WI38 (cell line): ENCODE results near the gene GP1BB.
A peak's percentile ranks its signal among the peaks of the same experiment; 100 is the strongest.

Experiments
- H3K4me3 ChIP-seq: 2 replicates; pipeline ENCODE4 v1.5.1; 2011; ENCODE audit warnings: low read depth, mild to moderate bottlenecking, control low read depth, low read length
- TF ChIP-seq, protein P1 (sequence below): IDR thresholded peaks from 2 replicates; pipeline ENCODE4 v1.5.1; 2012; ENCODE audit warnings: low read depth, mild to moderate bottlenecking, control low read depth, low read length

GP1BB gene

DNA sequence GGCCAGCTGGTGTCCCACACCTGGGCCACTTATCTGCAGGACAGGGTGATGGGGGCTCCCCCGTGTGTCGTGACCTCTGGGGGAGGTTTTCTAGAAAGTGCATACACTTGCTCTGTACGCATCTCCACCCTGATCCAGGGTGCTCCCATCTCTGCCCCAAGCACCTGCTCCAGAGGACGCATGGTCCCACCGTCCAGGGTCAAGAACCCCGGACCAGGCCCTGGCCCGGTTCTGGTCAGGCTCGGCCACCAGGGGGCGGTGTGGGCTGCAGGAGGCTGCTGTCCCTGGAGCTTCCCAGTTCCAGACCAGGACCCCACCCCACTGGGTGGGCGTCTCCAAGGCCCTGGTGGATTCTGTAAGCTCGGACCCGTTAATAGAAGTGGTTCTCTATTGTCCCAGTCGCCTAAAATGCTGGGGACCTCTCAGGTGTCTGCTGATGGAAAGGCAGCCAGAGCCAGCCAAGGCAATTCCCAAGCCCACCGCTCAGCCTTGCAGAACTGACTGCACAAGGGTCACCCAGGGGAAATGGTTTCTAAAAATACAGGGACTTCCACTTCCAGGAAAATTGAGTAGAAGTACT, 43.7 kb upstream of the GP1BB start:
- TF ChIP-seq, protein P1, sequence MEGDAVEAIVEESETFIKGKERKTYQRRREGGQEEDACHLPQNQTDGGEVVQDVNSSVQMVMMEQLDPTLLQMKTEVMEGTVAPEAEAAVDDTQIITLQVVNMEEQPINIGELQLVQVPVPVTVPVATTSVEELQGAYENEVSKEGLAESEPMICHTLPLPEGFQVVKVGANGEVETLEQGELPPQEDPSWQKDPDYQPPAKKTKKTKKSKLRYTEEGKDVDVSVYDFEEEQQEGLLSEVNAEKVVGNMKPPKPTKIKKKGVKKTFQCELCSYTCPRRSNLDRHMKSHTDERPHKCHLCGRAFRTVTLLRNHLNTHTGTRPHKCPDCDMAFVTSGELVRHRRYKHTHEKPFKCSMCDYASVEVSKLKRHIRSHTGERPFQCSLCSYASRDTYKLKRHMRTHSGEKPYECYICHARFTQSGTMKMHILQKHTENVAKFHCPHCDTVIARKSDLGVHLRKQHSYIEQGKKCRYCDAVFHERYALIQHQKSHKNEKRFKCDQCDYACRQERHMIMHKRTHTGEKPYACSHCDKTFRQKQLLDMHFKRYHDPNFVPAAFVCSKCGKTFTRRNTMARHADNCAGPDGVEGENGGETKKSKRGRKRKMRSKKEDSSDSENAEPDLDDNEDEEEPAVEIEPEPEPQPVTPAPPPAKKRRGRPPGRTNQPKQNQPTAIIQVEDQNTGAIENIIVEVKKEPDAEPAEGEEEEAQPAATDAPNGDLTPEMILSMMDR = peak; percentile 84
- no peak overlapping the region for H3K4me3 ChIP-seq

DNA sequence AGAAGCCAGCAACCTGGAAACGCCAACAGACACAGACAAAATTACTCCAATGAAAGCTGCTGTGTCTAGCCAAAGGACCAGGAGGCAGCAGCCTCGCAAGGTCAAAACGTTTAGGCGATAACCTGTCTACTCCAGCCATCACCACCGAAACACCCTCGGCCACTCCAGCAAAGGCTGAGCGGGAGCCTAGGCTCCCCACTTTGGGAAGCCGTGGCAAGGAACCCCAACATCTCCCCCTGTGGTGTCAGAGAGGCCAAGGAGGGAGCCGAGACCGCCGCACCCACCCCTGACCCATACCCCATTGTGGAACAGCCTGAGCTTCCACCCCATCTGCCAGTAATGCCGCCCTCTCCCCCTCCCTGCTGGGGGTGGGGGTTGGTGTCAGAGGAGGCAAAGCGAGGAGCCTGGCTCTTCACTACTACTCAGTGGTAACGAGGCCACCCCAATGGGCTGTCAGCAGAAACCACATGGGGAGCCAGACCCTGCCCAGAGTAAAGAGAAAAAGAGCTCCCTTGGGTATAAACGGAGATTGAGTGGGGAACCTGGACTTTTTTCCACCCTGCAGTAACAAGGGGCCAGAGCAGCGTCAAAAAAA, 43.0 kb upstream of the GP1BB start:
- TF ChIP-seq, protein P1 = no peak
- no peak overlapping the region for H3K4me3 ChIP-seq

DNA sequence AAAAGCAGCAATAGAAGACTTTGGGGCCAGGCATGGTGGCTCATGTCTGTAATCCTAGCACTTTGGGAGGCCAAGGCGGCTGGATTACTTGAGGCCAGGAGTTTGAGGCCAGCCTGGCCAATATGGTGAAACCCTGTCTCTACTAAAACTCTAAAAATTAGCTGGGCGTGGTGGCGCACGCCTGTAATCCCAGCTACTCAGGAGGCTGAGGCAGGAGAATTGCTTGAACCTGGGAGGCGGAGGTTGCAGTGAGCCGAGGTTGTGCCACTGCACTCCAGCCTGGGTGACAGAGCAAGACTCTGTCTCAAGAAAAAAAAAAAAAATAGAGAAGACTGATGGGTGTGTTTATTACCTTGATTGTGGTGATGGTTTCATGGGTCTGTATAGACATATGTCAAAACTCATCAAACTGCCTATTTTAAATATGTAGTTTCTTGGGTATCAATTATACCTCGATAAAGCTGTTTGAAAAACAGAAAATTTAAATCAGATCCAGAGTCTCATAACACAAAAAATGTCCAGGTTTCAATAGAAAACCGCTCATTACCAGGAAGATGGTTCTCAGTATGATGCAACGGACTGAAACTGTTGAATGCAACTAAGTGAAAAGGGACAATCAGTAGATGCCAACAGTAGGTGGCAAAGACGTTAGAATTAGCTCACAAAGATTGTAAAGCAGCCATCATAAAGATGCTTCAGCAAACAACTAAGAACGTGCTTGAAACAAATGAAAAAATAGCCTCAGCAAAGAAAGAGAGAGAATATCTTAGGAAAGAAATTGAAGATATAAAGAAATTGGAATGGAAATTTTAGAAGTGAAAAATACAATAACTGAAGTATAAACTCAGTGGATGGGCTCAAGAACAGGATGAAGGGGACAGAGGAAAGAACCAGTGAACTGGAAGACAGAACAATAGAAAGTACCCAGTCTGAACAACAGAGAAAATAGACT, 42.2 kb upstream of the GP1BB start:
- TF ChIP-seq, protein P1 = no peak
- H3K4me3 ChIP-seq = no peak overlapping the region

DNA sequence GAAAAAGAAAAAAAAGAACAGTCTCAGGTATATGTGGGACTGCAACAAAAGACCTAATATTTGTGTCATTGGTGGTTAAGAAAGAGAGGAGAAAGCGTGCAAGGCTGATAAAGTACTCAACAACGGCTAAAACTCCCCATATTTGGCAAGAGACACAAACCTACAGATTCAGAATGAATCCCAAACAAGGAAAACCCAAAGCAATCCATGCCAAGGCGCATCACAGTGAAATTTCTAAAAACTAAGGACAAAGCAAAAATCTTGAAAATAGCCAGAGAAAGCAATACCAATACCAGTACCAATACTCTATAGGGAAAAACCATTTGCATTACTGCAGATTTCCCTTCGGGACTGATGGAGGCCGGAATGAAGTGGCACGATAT, 41.5 kb upstream of the GP1BB start:
- no peak overlapping the region for H3K4me3 ChIP-seq
- TF ChIP-seq, protein P1 = no peak

DNA sequence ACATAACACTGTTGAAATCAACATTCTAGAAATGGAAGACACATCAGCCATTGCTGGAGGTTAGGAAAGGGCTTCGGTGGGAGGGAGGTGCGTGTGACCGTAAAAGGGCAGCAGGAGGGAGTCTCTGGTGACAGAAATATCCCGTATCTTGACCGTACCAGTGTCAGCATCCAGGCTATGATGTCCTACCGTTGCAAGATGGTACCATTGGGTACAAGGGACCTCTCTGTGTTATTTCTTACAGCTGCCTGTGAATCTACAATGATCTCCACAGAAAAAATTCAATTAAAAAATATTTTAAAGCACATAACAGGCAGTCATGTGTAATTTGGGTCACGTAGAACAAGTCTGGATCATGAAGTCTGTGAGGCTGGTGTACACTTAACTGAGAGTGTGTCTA, 36.4 kb upstream of the GP1BB start:
- TF ChIP-seq, protein P1 = no peak
- H3K4me3 ChIP-seq = no peak overlapping the region

DNA sequence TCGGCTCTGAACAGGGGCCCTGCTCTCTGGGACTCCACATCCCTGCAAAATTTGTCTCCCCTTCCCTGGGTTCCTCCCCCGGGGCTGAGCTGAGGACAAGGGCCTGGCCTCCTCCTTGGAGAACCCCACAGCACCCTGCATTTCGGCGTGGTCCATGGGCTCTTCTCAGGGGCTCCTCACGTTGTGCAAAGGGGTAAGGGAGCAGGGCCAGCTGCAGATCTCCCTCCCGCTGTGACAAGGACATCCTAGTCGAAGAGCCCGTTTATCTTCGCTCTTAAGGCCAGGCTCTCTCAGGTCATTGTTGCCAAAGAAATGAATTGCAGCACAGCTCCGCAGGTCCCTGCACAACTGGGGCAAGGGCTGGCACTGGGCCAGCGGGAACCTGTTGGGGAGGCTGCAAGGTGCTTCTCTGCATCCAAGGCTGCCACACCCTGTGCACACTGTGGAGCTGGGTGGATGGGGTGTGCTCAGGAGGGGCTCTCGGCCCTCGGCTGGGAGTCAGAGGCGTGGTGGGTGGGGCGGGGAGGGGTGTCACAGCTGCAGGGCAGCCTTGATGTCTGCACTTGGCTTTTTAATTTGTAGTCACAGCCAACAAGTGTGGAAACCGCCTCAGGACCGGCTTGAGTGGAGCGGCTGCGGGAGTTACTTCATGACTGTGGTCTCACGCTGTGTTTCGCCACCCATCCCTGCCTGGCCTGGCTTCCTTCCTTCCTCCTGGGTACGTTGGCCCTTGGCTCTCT, 35.6 kb upstream of the GP1BB start:
- TF ChIP-seq, protein P1 = no peak
- H3K4me3 ChIP-seq = no peak overlapping the region
